Adrenal gland (tissue), 5 donors: ENCODE results near the gene PTCD2.

ENCODE experiments used
- CTCF ChIP-seq, 6 experiments: fragments of 450-650 bp in 4 of 6; fragments of 200-600 bp in 2 of 6; sonication (generic) in 1 of 6; IDR thresholded peaks; 1 replicate in 5 of 6; 2 replicates in 1 of 6; pipeline versions ENCODE4 v1.5.1 to v1.8.0; 2016 to 2021; ENCODE audit warnings: antibody characterized with exemption in 6 of 6, mild to moderate bottlenecking in 2 of 6, moderate library complexity in 1 of 6
- POLR2A ChIP-seq, 2 donors: fragments of 450-650 bp; IDR thresholded peaks; one replicate each; pipeline ENCODE4 v1.6.1; 2017; ENCODE audit warnings: antibody characterized with exemption in 2 of 2, mild to moderate bottlenecking in 2 of 2, moderate library complexity in 1 of 2
- donor health status: DM: no; HTN: no; CAD: no.

- TF ChIP-seq CTCF (IDR thresholded peaks at IDR 0.05) = no peak
- no peak for TF ChIP-seq POLR2A (IDR thresholded peaks at IDR 0.05)
These were observed 48.1 kb downstream of the PTCD2 start for GRCh38 chr5:72368271-72368670.
